Gastrocnemius medialis (tissue), 4 donors: Measurements from ENCODE around the gene SPI1.

Source experiments
- CTCF ChIP-seq, 5 experiments: fragments of 450-650 bp in 3 of 5; fragments of 200-600 bp in 2 of 5; sonication (generic) in 2 of 5; IDR thresholded peaks in 4 of 5; conservative IDR thresholded peaks in 1 of 5; 1 replicate in 4 of 5; 2 replicates in 1 of 5; pipeline ENCODE4 v1.5.1; 2016 to 2019; ENCODE audit warnings: antibody characterized with exemption in 5 of 5, mild to moderate bottlenecking in 3 of 5, moderate library complexity in 3 of 5
- POLR2A ChIP-seq, 2 donors: fragments of 450-650 bp; IDR thresholded peaks; one replicate each; pipeline ENCODE4 v1.6.1; 2017; ENCODE audit warnings: antibody characterized with exemption in 2 of 2, mild to moderate bottlenecking in 2 of 2, moderate library complexity in 2 of 2

GRCh38 chr11:47393163-47394049 is 15.1 kb upstream of the SPI1 start:
- TF ChIP-seq CTCF (IDR thresholded peaks at IDR 0.05 in 4 of 5, conservative IDR thresholded peaks at IDR 0.05 in 1 of 5) (no peak), POLR2A (IDR thresholded peaks at IDR 0.05) (no peak)
